KBM-7 (cell line): ENCODE results near the gene COX11.

Experiments used
- DNase-seq: peaks from one replicate; pipeline ENCODE4 v3.0.0-alpha.2; 2015
- in situ Hi-C: fragments of 300-500 bp; cut with MboI; formaldehyde crosslinking; loops from 2 replicates; pipeline ENCODE4 v1.14.3; 2020; ENCODE audit warnings: low sequenced_read_pairs, low pct_unique_long_range_greater_than_20kb, mixed read lengths

Gene COX11

GRCh38 chr17:54916721-54917120 lies 51.7 kb downstream of the COX11 start:
- DNase-seq = no peak
- in situ Hi-C loops = no loop called here
